Activated CD4-positive, alpha-beta T cell treated with anti-CD3 and anti-CD28 coated beads for 36 hours (primary cell): ENCODE results near the gene PCSK2. TPM values are rescaled to one million over a fixed set of nuclear protein-coding genes. Genes with fewer than 3 reads are reported as not detected.

Experiments used
- ATAC-seq: fragments of 200-7000 bp; cut with Tn5 transposase; one replicate; pipeline ENCODE4 v1.10.0; 2021; ENCODE audit warnings: mild to moderate bottlenecking, moderate library complexity
- CTCF ChIA-PET: fragments of 350-600 bp; sonication (Branson Sonifier 250); formaldehyde crosslinking; loops from one replicate; lab custom pipeline; 2021; ENCODE audit warnings: antibody characterized with exemption; lab: Charles Lee
- POLR2A ChIA-PET: fragments of 350-600 bp; sonication (Branson Sonifier 250); formaldehyde crosslinking; loops from one replicate; lab custom pipeline; 2021; ENCODE audit warnings: antibody characterized with exemption, inconsistent platforms; lab: Charles Lee
- DNase-seq: peaks from one replicate; pipeline ENCODE4 v3.0.0-alpha.2; 2020
- H3K27ac Mint-ChIP-seq: one replicate; pipeline ENCODE4 v1.8.0; 2021; ENCODE audit warnings: mixed read lengths
- H3K27me3 Mint-ChIP-seq: one replicate; pipeline ENCODE4 v1.8.0; 2021; ENCODE audit warnings: mixed read lengths
- H3K36me3 Mint-ChIP-seq: one replicate; pipeline ENCODE4 v1.8.0; 2021; ENCODE audit warnings: low read depth, mixed read lengths
- H3K4me1 Mint-ChIP-seq: one replicate; pipeline ENCODE4 v1.8.0; 2021; ENCODE audit warnings: mixed read lengths
- H3K4me3 Mint-ChIP-seq: one replicate; pipeline ENCODE4 v1.8.0; 2021; ENCODE audit warnings: mild to moderate bottlenecking, moderate library complexity, mixed read lengths
- H3K9me3 Mint-ChIP-seq: one replicate; pipeline ENCODE4 v1.8.0; 2021; ENCODE audit warnings: low read depth, mixed read lengths
- intact Hi-C, 2 experiments: fragments of 100-400 bp; cut with DNase I in 1 of 2; cut with micrococcal nuclease in 1 of 2; formaldehyde crosslinking; loops; one replicate each; pipeline versions ENCODE4 v1.14.2 to v1.15.1; 2022 to 2024; cut with DNase I, micrococcal nuclease
- total RNA-seq, 2 experiments: library from RNA; stranded (reverse); gene quantifications; one replicate each; pipeline ENCODE4 v1.2.3, GENCODE V29; 2021

Gene PCSK2
- total RNA-seq, 2 experiments from 2014 or later = not detected

DNA sequence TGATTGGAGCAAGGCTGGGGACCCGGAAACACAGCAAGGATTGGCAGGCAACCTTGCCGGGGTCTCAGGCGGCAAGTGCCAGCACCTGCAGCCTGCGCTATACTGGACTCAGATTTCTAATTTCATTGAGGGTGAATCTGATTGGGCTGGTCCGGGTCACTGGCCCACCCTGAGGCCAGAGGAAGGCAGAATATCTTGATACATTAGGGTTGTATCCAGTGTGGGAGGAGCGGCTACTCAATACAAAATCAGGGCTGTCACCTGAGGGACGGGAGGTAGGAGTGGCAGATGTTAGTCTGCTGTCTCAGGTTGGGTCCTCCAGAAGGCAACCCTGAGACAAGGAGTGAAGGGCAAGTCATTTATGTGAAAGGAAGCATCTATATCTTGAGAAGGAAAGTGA, 263.7 kb downstream of the PCSK2 start:
- H3K27ac Mint-ChIP-seq = no peak overlapping the region
- DNase-seq (no peak), ATAC-seq (no peak)
- H3K27me3 Mint-ChIP-seq = no peaks in the 10 kb centered on the region
- ChIA-PET CTCF (interaction anchor here (0.5 kb wide), 1 partner anchor 8 kb away, joined by 3 read pairs; no protein-coding TSS in a partner anchor), POLR2A (no interaction called here)
- no peaks in the 10 kb centered on the region for H3K4me1 Mint-ChIP-seq
- H3K4me3 Mint-ChIP-seq = no peak overlapping the region
- H3K9me3 Mint-ChIP-seq = no peaks in the 10 kb centered on the region
- H3K36me3 Mint-ChIP-seq = no peaks in the 10 kb centered on the region
- intact Hi-C loops = no loop called here

DNA sequence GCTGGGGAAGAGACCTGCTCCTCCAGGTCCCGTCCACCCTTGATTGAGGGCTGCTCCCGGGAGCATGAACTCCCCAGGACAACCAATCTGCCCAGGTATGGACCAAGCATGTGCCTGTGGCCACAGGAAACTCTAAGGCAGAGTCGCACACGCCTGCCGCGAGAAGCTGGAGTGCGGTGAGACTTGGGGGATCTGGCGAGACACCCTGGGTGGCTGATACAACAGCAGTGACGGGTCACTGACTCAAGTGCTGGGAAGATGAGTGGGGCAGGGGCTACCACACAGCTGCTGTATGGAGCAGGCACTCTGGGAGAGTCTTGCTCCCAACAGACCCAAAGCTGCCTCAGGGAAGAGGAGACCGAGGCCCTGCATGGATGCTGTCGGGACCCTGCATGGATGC, 264.2 kb downstream of the PCSK2 start:
- H3K4me1 Mint-ChIP-seq = no peaks in the 10 kb centered on the region
- no peak overlapping the region for H3K4me3 Mint-ChIP-seq
- intact Hi-C loops = no loop called here
- no peaks in the 10 kb centered on the region for H3K36me3 Mint-ChIP-seq
- CTCF ChIA-PET = no interaction called here
- ATAC-seq (no peak), DNase-seq (no peak)
- H3K9me3 Mint-ChIP-seq = no peaks in the 10 kb centered on the region
- POLR2A ChIA-PET = no interaction called here
- no peak overlapping the region for H3K27ac Mint-ChIP-seq
- H3K27me3 Mint-ChIP-seq = no peaks in the 10 kb centered on the region

DNA sequence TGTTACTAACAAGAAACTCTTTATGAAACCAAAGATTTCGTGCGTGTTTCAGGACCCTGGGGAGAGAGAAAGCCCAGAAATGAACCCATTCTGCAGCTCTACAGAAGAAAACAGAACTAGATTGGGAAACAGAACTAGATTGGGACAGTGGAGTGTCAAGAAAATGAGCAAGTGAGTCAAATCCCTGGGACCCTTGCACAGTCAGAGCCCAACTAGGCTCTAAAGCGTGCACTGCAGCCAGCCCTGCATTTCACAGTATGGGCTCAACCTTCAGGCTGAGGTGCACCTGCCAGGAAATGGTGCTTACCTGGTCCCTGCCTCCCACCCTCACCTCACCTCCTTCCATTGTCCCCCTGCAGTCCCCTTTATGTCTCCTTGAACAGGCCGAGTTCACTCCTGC, 264.6 kb downstream of the PCSK2 start:
- ChIA-PET CTCF (no interaction called here), POLR2A (no interaction called here)
- intact Hi-C loops = no loop called here
- ATAC-seq = no peak
- Mint-ChIP-seq H3K27me3 (no peaks in the 10 kb centered on the region), H3K27ac (no peak overlapping the region), H3K9me3 (no peaks in the 10 kb centered on the region), H3K4me3 (no peak overlapping the region), H3K36me3 (no peaks in the 10 kb centered on the region), H3K4me1 (no peaks in the 10 kb centered on the region)
- DNase-seq = no peak

DNA sequence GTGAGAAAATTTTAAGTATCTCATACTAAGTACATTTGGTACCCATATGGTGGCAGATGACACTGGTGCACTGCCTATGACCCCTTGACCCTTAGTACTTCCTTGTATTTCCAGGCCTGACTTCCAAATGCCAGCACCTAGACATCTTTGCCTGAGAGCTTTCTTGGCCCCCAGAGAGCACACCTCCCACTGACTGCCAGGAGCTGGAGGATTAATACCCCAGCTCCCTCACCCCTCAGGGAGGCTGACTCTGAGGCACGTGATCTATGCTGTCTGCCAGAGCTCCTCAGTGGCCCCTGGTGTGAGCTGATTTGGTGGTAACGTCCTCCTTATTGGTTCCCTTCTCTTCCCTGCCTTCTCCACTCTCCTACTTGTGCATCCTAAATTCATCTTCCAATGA, 266.3 kb downstream of the PCSK2 start:
- Mint-ChIP-seq H3K27ac (no peak overlapping the region), H3K9me3 (no peaks in the 10 kb centered on the region), H3K27me3 (no peaks in the 10 kb centered on the region), H3K4me1 (no peaks in the 10 kb centered on the region), H3K36me3 (no peaks in the 10 kb centered on the region), H3K4me3 (no peak overlapping the region)
- no peak for DNase-seq
- ChIA-PET CTCF (no interaction called here), POLR2A (no interaction called here)
- ATAC-seq = no peak
- intact Hi-C loops = no loop called here

DNA sequence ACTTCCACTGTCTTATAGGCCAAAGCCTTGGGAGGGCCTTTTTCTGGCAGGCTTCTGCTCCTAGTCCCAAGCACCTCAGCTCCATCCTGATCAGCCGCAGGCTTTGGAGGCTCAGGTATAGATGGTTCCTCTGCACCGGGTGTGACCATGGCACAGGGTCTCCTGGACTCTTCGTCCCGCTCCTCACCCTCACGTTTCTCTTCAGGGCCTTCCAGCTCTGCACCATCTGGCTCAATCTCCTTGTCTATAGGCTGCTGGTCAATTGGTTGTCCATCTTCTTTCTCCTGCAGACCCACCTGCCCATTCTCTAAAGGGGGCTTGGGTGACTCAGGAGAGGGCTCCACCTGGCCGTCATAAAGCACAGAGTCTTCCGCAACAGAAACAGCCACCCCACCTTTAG, 267.4 kb downstream of the PCSK2 start:
- Mint-ChIP-seq H3K4me1 (no peaks in the 10 kb centered on the region), H3K27ac (no peak overlapping the region), H3K4me3 (no peak overlapping the region), H3K9me3 (no peaks in the 10 kb centered on the region), H3K27me3 (no peaks in the 10 kb centered on the region), H3K36me3 (no peaks in the 10 kb centered on the region)
- no peak for DNase-seq
- intact Hi-C loops = no loop called here
- POLR2A ChIA-PET = no interaction called here
- ATAC-seq = no peak
- CTCF ChIA-PET = no interaction called here

DNA sequence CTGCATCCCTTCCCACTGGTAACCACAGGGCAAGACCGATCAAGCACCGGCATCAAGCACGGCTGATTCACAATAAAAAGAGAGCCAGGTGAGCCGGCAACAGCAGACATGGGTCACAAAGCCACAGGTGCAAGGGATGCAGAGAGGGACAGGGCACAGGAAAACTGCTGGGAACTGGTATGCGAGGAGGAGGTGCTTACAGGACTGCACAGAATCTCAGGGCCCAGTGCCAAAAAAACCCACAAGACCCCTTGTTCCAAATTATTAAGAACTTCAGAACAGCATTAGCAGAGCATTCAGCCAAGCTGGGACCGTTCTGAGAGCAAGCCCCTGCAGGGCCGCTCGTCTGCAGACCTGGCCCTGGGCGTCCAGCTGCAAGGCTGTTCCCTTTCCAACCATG, 269.0 kb downstream of the PCSK2 start:
- no peaks in the 10 kb centered on the region for H3K9me3 Mint-ChIP-seq
- no peak for ATAC-seq
- intact Hi-C loops = no loop called here
- H3K27me3 Mint-ChIP-seq = no peaks in the 10 kb centered on the region
- H3K27ac Mint-ChIP-seq = no peak overlapping the region
- H3K4me1 Mint-ChIP-seq = no peaks in the 10 kb centered on the region
- POLR2A ChIA-PET = no interaction called here
- no peak for DNase-seq
- CTCF ChIA-PET = no interaction called here
- no peaks in the 10 kb centered on the region for H3K36me3 Mint-ChIP-seq
- H3K4me3 Mint-ChIP-seq = no peak overlapping the region

DNA sequence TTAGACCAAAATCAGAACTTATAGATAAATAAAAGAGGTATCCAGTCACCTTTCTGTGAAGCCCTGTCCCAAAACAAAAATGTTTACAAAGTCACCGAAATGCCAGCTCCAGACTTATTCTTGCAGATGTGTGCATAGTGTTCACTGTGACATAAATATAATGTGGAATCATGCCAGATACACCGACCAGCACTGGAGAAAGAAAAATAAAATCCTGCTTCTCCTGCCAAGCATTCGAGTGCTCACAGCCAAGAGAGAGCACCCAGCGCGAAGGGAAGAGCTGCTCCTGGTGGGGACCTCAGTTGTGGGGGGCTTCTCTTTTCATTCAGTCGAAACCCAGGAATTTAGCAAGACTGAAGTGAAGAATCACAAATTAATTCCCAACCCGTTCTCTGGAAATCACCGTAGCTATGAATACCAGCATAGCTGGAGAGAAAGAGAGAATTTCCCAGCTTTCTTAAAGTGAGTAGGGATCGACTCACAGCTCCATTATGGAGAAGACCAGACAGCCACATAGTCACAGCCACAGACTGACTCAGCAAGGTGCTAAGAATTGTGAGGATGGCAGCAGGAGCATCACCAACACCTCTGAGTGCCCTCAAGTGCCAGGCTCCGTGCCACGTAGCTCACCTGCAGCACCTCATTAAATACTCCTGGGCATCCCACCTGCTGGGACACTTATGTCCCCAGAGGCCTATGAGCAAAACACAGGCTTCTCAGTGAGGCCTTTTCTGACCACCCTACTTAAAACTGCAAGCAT, 271.2 kb downstream of the PCSK2 start:
- POLR2A ChIA-PET = no interaction called here
- Mint-ChIP-seq H3K27me3 (no peaks in the 10 kb centered on the region), H3K4me3 (no peak overlapping the region), H3K4me1 (no peaks in the 10 kb centered on the region), H3K27ac (no peak overlapping the region), H3K36me3 (no peaks in the 10 kb centered on the region), H3K9me3 (no peaks in the 10 kb centered on the region)
- ATAC-seq = no peak
- DNase-seq = no peak
- CTCF ChIA-PET = no interaction called here
- intact Hi-C loops = no loop called here

DNA sequence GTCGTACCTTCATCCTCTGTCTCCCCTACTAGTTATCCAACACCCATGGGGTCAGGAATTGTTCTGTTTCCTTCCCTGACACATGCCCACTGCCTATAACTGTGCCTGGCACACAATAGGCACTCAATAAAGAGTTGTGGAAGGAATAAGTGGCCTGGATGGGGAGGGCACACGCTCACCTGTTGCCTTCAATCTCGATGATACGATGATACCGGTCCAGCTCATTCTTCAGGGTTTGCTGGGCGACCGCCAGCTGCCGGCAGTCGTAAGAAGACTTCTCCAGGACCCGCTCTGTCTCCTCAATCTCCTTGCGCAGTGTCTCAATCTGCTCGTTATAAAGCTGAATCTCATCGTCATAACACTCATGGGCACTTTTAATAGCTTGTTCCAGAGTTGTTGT, 271.8 kb downstream of the PCSK2 start:
- Mint-ChIP-seq H3K27ac (no peak overlapping the region), H3K9me3 (no peaks in the 10 kb centered on the region), H3K4me3 (no peak overlapping the region), H3K36me3 (no peaks in the 10 kb centered on the region), H3K27me3 (no peaks in the 10 kb centered on the region), H3K4me1 (peaks cover 2% of the 10 kb centered on the region)
- CTCF ChIA-PET = interaction anchor here (0.6 to 0.7 kb wide), 2 partner anchors 8 to 439 kb away, joined by 3 to 4 read pairs; no protein-coding TSS in a partner anchor
- POLR2A ChIA-PET = no interaction called here
- intact Hi-C loops = no loop called here
- ATAC-seq (no peak), DNase-seq (no peak)

DNA sequence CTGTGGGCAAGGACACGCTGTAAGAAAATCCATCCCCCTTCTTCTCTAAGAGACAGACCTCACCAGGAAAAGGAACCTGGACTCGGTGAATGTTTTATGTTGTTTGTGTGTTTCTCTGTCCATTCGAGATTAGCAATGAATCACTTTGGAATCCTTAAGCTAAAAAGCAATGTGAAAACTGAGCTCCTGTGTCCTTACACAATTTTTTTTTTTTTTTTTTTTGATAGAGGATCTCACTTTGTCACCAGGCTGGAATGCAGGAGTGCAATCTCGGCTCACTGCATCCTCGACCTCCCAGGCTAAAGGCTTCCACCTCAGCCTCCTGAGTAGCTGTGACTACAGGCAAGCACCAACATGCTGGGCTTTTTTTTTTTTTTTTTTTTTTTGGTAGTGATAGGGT, 272.2 kb downstream of the PCSK2 start:
- H3K27me3 Mint-ChIP-seq = no peaks in the 10 kb centered on the region
- no peak overlapping the region for H3K4me3 Mint-ChIP-seq
- no peaks in the 10 kb centered on the region for H3K36me3 Mint-ChIP-seq
- no peak for DNase-seq
- ChIA-PET POLR2A (no interaction called here), CTCF (interaction anchor here (0.6 to 0.7 kb wide), 3 partner anchors 8 to 439 kb away, joined by 3 to 4 read pairs (median 3); no protein-coding TSS in a partner anchor)
- no peak overlapping the region for H3K27ac Mint-ChIP-seq
- no peaks in the 10 kb centered on the region for H3K9me3 Mint-ChIP-seq
- peaks cover 6% of the 10 kb centered on the region for H3K4me1 Mint-ChIP-seq
- ATAC-seq = no peak
- intact Hi-C loops = no loop called here

DNA sequence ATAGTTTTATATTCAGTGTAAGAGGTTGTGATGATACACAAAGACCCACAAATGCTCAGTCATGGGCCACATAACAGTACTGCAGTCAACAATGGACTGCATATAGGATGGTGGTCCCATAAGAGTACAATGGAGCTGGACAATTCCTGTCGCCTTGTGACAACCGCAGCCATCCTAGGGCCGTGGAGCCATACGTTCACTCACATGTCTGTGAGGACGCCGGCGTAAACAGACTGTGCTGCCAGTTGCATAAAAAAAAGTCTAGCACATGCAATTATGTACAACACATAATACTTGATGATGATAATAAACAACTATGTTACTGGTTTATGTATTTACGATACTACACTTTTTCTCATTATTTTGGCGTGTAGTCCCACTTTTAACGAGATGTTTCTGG, 273.4 kb downstream of the PCSK2 start:
- no peak for ATAC-seq
- no peaks in the 10 kb centered on the region for H3K36me3 Mint-ChIP-seq
- POLR2A ChIA-PET = no interaction called here
- no peak for DNase-seq
- H3K27me3 Mint-ChIP-seq = no peaks in the 10 kb centered on the region
- intact Hi-C loops = loop anchor here (10.0 kb wide), 2 partner anchors 635 to 775 kb away; partner anchors contain the start of genes KAT14 (in 1 of the 2) and PET117 (in 1 of the 2)
- H3K4me1 Mint-ChIP-seq = peaks cover 17% of the 10 kb centered on the region
- CTCF ChIA-PET = interaction anchor here (0.7 kb wide), 1 partner anchor 179 kb away, joined by 4 read pairs; no protein-coding TSS in a partner anchor
- no peak overlapping the region for H3K27ac Mint-ChIP-seq
- H3K9me3 Mint-ChIP-seq = no peaks in the 10 kb centered on the region
- no peak overlapping the region for H3K4me3 Mint-ChIP-seq

DNA sequence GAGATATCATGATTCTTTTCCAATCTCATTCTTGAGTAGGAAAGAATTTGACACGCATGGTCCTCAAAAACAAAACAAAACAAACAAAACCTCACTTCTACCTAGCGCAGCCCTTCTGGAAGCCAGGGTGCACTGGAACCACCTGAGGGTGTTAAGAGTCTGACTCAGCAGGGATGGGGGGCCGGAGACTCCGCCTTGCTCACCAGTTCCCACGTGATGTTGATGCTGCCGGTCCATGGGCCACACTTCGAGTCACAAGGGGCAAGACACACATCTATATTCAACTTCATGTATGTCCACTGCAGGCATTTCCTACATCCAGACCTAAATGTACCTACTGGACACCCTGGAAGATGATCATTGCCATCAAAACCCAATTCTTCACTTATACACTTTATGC, 274.0 kb downstream of the PCSK2 start:
- no peaks in the 10 kb centered on the region for H3K9me3 Mint-ChIP-seq
- ATAC-seq = no peak
- H3K4me1 Mint-ChIP-seq = peaks cover 23% of the 10 kb centered on the region
- CTCF ChIA-PET = interaction anchor here (0.7 kb wide), 1 partner anchor 178 kb away, joined by 4 read pairs; no protein-coding TSS in a partner anchor
- no peaks in the 10 kb centered on the region for H3K27me3 Mint-ChIP-seq
- H3K27ac Mint-ChIP-seq = no peak overlapping the region
- H3K4me3 Mint-ChIP-seq = no peak overlapping the region
- intact Hi-C loops = loop anchor here (10.0 kb wide), 2 partner anchors 634 to 774 kb away; partner anchors contain the start of genes KAT14 (in 1 of the 2) and PET117 (in 1 of the 2)
- no peak for DNase-seq
- POLR2A ChIA-PET = no interaction called here
- no peaks in the 10 kb centered on the region for H3K36me3 Mint-ChIP-seq

DNA sequence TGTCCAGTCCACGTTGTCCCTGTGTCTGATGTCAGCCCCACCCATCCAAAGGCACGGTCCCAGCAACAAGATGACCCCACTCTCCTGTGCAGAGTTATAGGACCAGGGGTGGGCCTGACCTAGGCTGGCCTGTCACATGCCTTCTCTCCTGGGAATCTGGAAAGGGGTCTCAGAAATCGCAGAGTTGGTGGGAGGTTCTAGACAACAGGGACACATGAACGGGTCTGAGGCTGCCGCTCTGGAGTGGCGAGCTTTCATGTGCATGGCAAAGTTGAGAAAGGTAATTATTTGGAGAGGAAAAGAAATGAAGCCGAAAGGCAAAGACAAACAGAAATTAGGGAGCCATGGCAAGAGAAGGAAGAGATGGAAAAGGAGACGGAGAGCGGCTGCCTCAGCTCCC, 274.9 kb downstream of the PCSK2 start:
- H3K27ac Mint-ChIP-seq = no peak overlapping the region
- H3K4me1 Mint-ChIP-seq = peaks cover 27% of the 10 kb centered on the region
- H3K27me3 Mint-ChIP-seq = no peaks in the 10 kb centered on the region
- H3K36me3 Mint-ChIP-seq = no peaks in the 10 kb centered on the region
- CTCF ChIA-PET = no interaction called here
- H3K9me3 Mint-ChIP-seq = no peaks in the 10 kb centered on the region
- intact Hi-C loops = loop anchor here (10.0 kb wide), 2 partner anchors 633 to 773 kb away; partner anchors contain the start of genes KAT14 (in 1 of the 2) and PET117 (in 1 of the 2)
- DNase-seq (no peak), ATAC-seq (no peak)
- POLR2A ChIA-PET = no interaction called here
- H3K4me3 Mint-ChIP-seq = no peak overlapping the region
